ENCODE results near the gene TFF1.
"Not testable (repeated sequence)": the region's sequence is repeated elsewhere in the genome, so short reads cannot be mapped to it uniquely, and the experiment has no call there.

TFF1 gene
- 0 to 0.06 (median 0) reads per million in 9 experiments for total RNA-seq

GRCh38 chr21:42366292-42367010, at the start of gene TFF1:
TFF1 (minus strand) TSS chr21:42366535; CDS start chr21:42366495, 40 bp downstream.
- DNase-seq (no peak), ATAC-seq (replicated peaks) (no peak)
- H3K27ac Mint-ChIP-seq = no peak within 1 kb of the TSS
- H3K27me3 Mint-ChIP-seq = peaks cover 8 to 22% of the 10 kb centered on the region in 2 donors
- H3K9me3 Mint-ChIP-seq = no peaks in the 10 kb centered on the region
- peaks cover 5% of the 10 kb centered on the region for H3K36me3 Mint-ChIP-seq (ENCODE audit: insufficient read depth)
- H3K4me3 Mint-ChIP-seq = no peak within 1 kb of the TSS
- H3K4me1 Mint-ChIP-seq (ENCODE audit: low read depth in 2 of 2) = peaks cover 0 to 11% of the 10 kb centered on the region in 2 donors

GRCh38 chr21:42414928-42415769, 48.8 kb upstream of the TFF1 start:
- peak; percentile 80 to 83 (median 82) for DNase-seq
- peak overlapping the region in 1 of 2 donors; percentile 100 for H3K27ac Mint-ChIP-seq
- H3K36me3 Mint-ChIP-seq (ENCODE audit: insufficient read depth) = peaks cover 69% of the 10 kb centered on the region
- H3K4me1 Mint-ChIP-seq (ENCODE audit: low read depth in 2 of 2) = peaks cover 43 to 57% of the 10 kb centered on the region in 2 donors
- no peaks in the 10 kb centered on the region for H3K27me3 Mint-ChIP-seq
- peak; percentile 89 for ATAC-seq (replicated peaks)
- H3K9me3 Mint-ChIP-seq = no peaks in the 10 kb centered on the region
- peak overlapping the region; percentile 76 to 83 for H3K4me3 Mint-ChIP-seq

- H3K27ac Mint-ChIP-seq = peak overlapping the region in 1 of 2 donors; percentile 100
- ATAC-seq (replicated peaks) (no peak), DNase-seq (no peak)
- H3K9me3 Mint-ChIP-seq = no peaks in the 10 kb centered on the region
- H3K4me1 Mint-ChIP-seq (ENCODE audit: low read depth in 2 of 2) = peaks cover 47 to 52% of the 10 kb centered on the region in 2 donors
- peak overlapping the region; percentile 76 to 83 for H3K4me3 Mint-ChIP-seq
- H3K36me3 Mint-ChIP-seq (ENCODE audit: insufficient read depth) = peaks cover 63% of the 10 kb centered on the region
- no peaks in the 10 kb centered on the region for H3K27me3 Mint-ChIP-seq
Measured at GRCh38 chr21:42414553-42414927, 48.2 kb upstream of the TFF1 start.

- H3K4me3 Mint-ChIP-seq = peak overlapping the region; percentile 76 to 83
- peaks cover 49 to 50% of the 10 kb centered on the region in 2 donors for H3K4me1 Mint-ChIP-seq (ENCODE audit: low read depth in 2 of 2)
- no peak for DNase-seq
- no peaks in the 10 kb centered on the region for H3K9me3 Mint-ChIP-seq
- H3K36me3 Mint-ChIP-seq (ENCODE audit: insufficient read depth) = peaks cover 58% of the 10 kb centered on the region
- ATAC-seq (replicated peaks) = no peak
- no peaks in the 10 kb centered on the region for H3K27me3 Mint-ChIP-seq
- H3K27ac Mint-ChIP-seq = peak overlapping the region in 1 of 2 donors; percentile 100
Measured at GRCh38 chr21:42414066-42414465, 47.7 kb upstream of the TFF1 start.

GRCh38 chr21:42413500-42413899, 47.2 kb upstream of the TFF1 start:
- no peaks in the 10 kb centered on the region for H3K9me3 Mint-ChIP-seq
- H3K27ac Mint-ChIP-seq = peak overlapping the region in 1 of 2 donors; percentile 100
- no peak for DNase-seq
- no peaks in the 10 kb centered on the region for H3K27me3 Mint-ChIP-seq
- H3K4me1 Mint-ChIP-seq (ENCODE audit: low read depth in 2 of 2) = peaks cover 46 to 47% of the 10 kb centered on the region in 2 donors
- peaks cover 52% of the 10 kb centered on the region for H3K36me3 Mint-ChIP-seq (ENCODE audit: insufficient read depth)
- no peak for ATAC-seq (replicated peaks)
- peak overlapping the region; percentile 34 to 83 for H3K4me3 Mint-ChIP-seq

- DNase-seq (no peak), ATAC-seq (replicated peaks) (no peak)
- Mint-ChIP-seq H3K4me1 (ENCODE audit: low read depth in 2 of 2) (peaks cover 48 to 49% of the 10 kb centered on the region in 2 donors), H3K27ac (peak overlapping the region in 1 of 2 donors; percentile 100), H3K27me3 (no peaks in the 10 kb centered on the region), H3K36me3 (ENCODE audit: insufficient read depth) (peaks cover 48% of the 10 kb centered on the region), H3K9me3 (no peaks in the 10 kb centered on the region), H3K4me3 (peak overlapping the region; percentile 34 to 83)
Measured at GRCh38 chr21:42413093-42413492, 46.8 kb upstream of the TFF1 start.

GRCh38 chr21:42412636-42412933, 46.2 kb upstream of the TFF1 start:
- H3K27me3 Mint-ChIP-seq = no peaks in the 10 kb centered on the region
- DNase-seq = no peak
- H3K4me3 Mint-ChIP-seq = peak overlapping the region in 1 of 2 donors; percentile 30
- no peak for ATAC-seq (replicated peaks)
- H3K36me3 Mint-ChIP-seq (ENCODE audit: insufficient read depth) = peaks cover 43% of the 10 kb centered on the region
- H3K4me1 Mint-ChIP-seq (ENCODE audit: low read depth in 2 of 2) = peaks cover 52 to 54% of the 10 kb centered on the region in 2 donors
- H3K9me3 Mint-ChIP-seq = no peaks in the 10 kb centered on the region
- no peak overlapping the region for H3K27ac Mint-ChIP-seq

- Mint-ChIP-seq H3K4me3 (peak overlapping the region in 1 of 2 donors; percentile 30), H3K27me3 (no peaks in the 10 kb centered on the region), H3K27ac (no peak overlapping the region), H3K36me3 (ENCODE audit: insufficient read depth) (peaks cover 40% of the 10 kb centered on the region), H3K9me3 (no peaks in the 10 kb centered on the region), H3K4me1 (ENCODE audit: low read depth in 2 of 2) (peaks cover 53 to 55% of the 10 kb centered on the region in 2 donors)
- DNase-seq (no peak), ATAC-seq (replicated peaks) (no peak)
Measured at GRCh38 chr21:42411891-42412635, 45.7 kb upstream of the TFF1 start.

GRCh38 chr21:42411197-42411869, 45.0 kb upstream of the TFF1 start:
- peaks cover 57 to 62% of the 10 kb centered on the region in 2 donors for H3K4me1 Mint-ChIP-seq (ENCODE audit: low read depth in 2 of 2)
- H3K27me3 Mint-ChIP-seq = no peaks in the 10 kb centered on the region
- H3K27ac Mint-ChIP-seq = no peak overlapping the region
- H3K36me3 Mint-ChIP-seq (ENCODE audit: insufficient read depth) = peaks cover 40% of the 10 kb centered on the region
- no peaks in the 10 kb centered on the region for H3K9me3 Mint-ChIP-seq
- H3K4me3 Mint-ChIP-seq = no peak overlapping the region
- ATAC-seq (replicated peaks) (no peak), DNase-seq (no peak)

- H3K4me3 Mint-ChIP-seq = peak overlapping the region; percentile 44 to 49
- DNase-seq = no peak
- H3K4me1 Mint-ChIP-seq (ENCODE audit: low read depth in 2 of 2) = peaks cover 56% of the 10 kb centered on the region in 2 donors
- peaks cover 33% of the 10 kb centered on the region for H3K36me3 Mint-ChIP-seq (ENCODE audit: insufficient read depth)
- no peaks in the 10 kb centered on the region for H3K9me3 Mint-ChIP-seq
- no peak overlapping the region for H3K27ac Mint-ChIP-seq
- no peaks in the 10 kb centered on the region for H3K27me3 Mint-ChIP-seq
- no peak for ATAC-seq (replicated peaks)
Measured at GRCh38 chr21:42409366-42409765, 43.0 kb upstream of the TFF1 start.

- not testable (repeated sequence) for H3K4me3 Mint-ChIP-seq
Measured at GRCh38 chr21:42408718-42409117, 42.4 kb upstream of the TFF1 start.

GRCh38 chr21:42407476-42407875, 41.1 kb upstream of the TFF1 start:
- no peaks in the 10 kb centered on the region for H3K27me3 Mint-ChIP-seq
- peak overlapping the region; percentile 88 to 92 for H3K4me3 Mint-ChIP-seq
- no peaks in the 10 kb centered on the region for H3K9me3 Mint-ChIP-seq
- ATAC-seq (replicated peaks) (no peak), DNase-seq (no peak)
- peak overlapping the region; percentile 96 to 97 for H3K27ac Mint-ChIP-seq
- H3K4me1 Mint-ChIP-seq (ENCODE audit: low read depth in 2 of 2) = peaks cover 47 to 56% of the 10 kb centered on the region in 2 donors
- peaks cover 30% of the 10 kb centered on the region for H3K36me3 Mint-ChIP-seq (ENCODE audit: insufficient read depth)

More at GRCh38 chr21:42408718-42409117, 42.4 kb upstream of the TFF1 start:
- not testable (repeated sequence) for H3K27me3 Mint-ChIP-seq; ATAC-seq (replicated peaks); DNase-seq; H3K27ac Mint-ChIP-seq; H3K9me3 Mint-ChIP-seq
- Mint-ChIP-seq H3K4me1 (ENCODE audit: low read depth in 2 of 2) (peaks cover 50 to 53% of the 10 kb centered on the region in 2 donors), H3K36me3 (ENCODE audit: insufficient read depth) (peaks cover 32% of the 10 kb centered on the region)

- peaks cover 0 to under 1% of the 10 kb centered on the region in 2 donors for H3K9me3 Mint-ChIP-seq
- DNase-seq (no peak), ATAC-seq (replicated peaks) (no peak)
- peaks cover 30% of the 10 kb centered on the region for H3K36me3 Mint-ChIP-seq (ENCODE audit: insufficient read depth)
- H3K4me3 Mint-ChIP-seq = peak overlapping the region; percentile 88 to 92
- peaks cover 50 to 57% of the 10 kb centered on the region in 2 donors for H3K4me1 Mint-ChIP-seq (ENCODE audit: low read depth in 2 of 2)
- peak overlapping the region; percentile 96 to 97 for H3K27ac Mint-ChIP-seq
- H3K27me3 Mint-ChIP-seq = no peaks in the 10 kb centered on the region
Measured at GRCh38 chr21:42406866-42407265, 40.5 kb upstream of the TFF1 start.

Data from effector memory CD8-positive, alpha-beta T cell (primary cell).